ENCODE results near the gene LDLRAD4.
A peak's percentile ranks its signal among the peaks of the same experiment; 100 is the strongest.

The LDLRAD4 gene

DNA sequence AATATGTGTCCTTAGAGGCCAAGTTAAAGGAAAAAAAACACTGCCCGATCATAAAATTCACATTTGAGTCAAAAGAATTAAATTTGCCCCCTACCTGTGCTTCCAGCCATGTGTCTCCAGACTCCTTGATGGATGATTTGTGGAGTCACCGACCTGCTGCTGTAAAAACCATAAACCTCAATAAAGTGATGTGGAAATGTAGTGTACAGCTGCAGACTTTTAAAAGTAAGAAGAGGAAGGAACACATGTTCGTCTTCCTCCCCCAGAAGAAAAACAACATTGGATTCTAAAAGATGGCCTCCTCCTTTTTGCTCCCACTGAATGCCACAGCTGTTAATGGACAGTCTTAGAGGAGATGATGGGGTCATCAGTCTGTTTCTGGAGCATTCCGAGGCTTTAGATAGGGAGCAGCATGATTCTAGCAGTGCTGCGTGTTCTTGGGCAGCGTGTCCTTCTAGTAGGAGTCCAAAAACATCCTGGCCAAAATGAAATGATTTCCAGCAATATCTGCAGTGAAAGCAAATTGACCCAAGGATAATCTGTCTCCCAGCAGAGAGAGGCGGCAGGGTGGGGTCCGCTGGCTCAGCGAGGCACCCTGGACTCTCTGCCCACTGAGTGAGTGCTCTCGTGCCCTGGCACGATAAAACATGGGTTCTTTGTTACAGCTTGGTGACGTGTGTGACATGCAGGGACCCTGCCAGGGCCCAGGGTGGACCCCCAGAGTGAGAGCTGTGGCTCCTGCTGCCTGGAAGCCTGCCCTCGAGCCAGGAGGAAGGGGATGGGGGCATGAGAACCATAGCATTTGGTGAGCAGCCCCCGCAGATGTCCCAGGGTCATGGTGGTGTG lies 311.7 kb downstream of the LDLRAD4 start:
- no peak for DNase-seq (ENCODE audit: low read depth, low spot score)

DNA sequence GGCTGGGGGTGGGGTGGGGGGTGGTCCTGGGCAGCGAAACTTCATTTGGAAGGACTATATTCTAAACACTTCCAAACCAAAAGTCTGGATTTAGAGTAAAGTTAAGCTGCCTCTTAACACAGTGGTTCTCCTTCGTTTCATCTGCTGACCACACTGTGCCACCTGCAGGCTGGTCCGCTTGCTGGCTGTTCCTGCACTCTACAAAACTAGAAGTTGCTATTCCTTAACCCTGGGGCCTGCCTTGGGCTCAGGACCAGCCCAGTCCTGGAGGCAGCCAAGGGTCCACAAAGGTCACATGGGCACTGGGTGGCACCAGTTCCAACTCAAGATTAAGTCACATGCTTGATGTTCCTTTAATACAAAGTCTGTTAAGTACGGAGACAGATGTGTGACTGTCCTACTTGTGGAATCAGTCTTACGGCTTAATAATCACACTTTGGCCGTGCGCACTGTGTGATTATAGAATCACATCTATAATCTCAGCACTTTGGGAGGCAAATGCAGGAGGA lies 312.4 kb downstream of the LDLRAD4 start:
- DNase-seq (ENCODE audit: low read depth, low spot score): peak; percentile 78

DNA sequence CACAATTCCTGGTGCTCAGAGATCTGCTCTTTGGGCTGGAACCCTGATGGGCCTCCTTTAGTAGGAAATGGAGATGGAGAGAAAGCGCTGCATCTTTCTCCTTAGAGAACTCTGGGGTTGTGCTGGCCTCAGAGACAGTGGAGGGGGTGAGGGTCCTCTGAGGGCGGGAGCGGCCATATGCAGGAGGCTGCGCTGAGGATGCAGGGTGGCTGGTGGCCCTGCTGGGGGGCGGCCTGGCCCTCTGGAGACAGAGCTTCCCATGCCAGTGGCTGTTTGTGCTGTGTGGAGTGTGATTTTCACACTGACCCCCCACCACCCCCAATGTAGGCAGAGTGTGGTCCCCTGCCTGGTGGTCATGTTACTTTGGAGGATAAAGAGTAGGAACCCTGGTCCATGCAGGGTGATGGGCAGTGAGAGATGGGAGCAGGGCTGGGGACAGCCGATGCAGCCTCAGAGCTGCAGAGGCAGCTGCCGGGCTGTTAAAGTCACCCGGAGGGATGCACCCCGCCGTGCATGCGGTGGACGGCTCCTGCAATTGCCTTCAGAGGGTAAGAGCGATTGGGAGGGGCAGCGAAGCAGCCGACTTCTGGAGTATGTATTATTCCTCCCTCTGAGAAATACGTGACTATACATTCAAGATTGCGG lies 313.2 kb downstream of the LDLRAD4 start:
- no peak for DNase-seq (ENCODE audit: low read depth, low spot score)

- DNase-seq (ENCODE audit: low read depth, low spot score): no peak
Measured at GRCh38 chr18:13532406-13533075, 314.0 kb downstream of the LDLRAD4 start.

DNA sequence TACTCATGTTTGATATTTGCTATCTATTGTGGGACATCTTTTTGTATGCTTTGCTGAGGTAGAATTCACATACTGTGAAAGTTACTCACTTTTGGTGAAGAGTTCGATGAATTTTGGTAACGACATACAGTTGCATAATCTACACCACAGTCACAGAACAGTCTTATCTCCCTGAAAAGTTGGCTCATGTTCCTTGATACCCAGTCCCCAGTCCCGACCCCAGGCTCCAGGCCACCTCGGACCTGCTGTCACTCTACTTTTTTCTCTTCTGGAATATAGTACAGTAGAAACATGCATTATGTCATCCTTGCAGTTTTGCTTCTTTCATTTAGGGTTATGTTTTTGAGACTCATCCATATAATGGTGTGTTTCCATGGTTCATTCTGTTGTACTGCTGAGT lies 316.1 kb downstream of the LDLRAD4 start:
- DNase-seq (ENCODE audit: low read depth, low spot score): no peak

DNA sequence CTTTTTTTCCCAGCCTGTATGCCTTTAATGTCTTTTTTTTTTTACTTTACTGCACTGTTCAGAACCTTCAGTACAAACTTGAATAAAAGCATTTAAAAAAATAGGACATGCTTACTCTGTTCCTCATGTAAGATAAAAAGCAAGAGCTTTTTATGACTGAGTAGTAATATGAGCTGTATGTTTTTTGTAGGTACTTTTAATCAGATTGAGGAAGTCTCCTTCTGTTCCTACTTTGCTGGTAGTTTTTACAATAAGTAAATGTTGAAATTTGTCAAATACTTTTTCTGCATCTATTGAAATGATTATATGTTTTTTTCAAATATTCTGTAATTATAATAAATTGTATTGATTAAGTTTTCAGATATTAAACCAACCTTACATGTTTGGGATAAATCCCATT lies 318.0 kb downstream of the LDLRAD4 start:
- DNase-seq (ENCODE audit: low read depth, low spot score): no peak

DNA sequence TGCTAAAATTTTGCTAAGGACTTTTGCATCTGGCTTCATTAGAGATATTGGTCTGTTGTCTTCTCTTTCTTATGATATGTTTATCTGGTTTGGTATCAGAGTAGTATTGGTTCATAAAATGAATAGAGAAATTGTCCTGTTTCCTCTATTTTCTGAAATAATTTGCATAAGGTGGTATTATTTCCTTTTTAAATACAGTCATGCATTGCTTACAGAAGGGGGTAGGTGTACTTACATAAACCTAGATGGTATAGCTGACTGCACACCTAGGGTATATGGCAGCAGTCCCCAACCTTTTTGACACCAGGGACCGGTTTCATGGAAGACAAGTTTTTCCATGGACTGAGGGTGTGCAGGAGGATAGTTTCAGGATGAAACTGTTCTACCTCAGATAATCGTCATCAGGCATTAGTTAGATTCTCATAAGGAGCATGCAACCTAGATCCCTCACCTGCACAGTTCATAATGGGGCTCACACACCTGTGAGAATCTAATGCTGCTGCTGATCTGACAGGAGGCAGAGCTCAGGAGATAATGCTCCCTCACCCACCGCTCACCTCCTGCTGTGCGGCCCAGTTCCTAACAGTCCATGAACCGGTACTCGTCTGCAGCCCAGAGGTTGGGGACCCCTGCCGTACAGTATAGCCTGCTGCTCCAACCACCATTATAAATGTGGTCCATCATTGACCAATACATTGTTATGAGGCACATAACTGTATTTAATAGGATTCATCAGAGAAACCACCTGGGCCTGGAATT lies 318.6 kb downstream of the LDLRAD4 start:
- DNase-seq (ENCODE audit: low read depth, low spot score): no peak

GRCh38 chr18:13538630-13539029 lies 320.1 kb downstream of the LDLRAD4 start:
- DNase-seq (ENCODE audit: low read depth, low spot score): no peak

- no peak for DNase-seq (ENCODE audit: low read depth, low spot score)
Measured at GRCh38 chr18:13539050-13539449, 320.5 kb downstream of the LDLRAD4 start.

DNA sequence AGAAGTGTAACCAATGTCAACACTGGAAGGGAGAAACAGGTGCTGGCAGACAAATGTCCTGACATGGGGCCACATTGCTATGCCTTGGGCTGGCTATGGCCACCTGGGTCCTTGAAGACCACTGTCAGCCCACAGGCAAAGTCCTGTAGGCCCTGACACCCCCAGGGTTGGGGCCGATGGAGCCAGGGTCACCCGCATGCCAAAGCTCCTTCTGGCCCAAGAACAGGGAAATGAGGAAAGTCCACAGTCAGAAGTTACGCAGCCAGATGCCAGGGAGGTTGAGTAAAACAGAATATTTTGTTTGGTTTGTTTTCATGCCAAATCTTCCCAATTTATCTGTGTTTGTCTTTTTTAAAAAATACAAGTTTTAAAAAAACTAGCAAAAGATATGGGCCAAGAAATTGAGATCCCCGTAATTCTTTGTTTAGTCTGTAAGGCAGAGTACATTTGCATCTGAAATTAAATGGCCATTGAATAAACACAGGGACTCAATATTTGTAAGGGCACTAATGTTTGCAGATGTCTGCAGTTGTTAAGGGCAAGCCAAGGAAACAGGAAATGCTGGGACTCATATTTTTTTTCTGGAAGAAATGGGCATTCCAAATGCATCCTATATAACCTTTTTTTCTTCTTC lies 321.4 kb downstream of the LDLRAD4 start:
- no peak for DNase-seq (ENCODE audit: low read depth, low spot score)

- peak; percentile 21 for DNase-seq (ENCODE audit: low read depth, low spot score)
Measured at GRCh38 chr18:13540477-13541182, 322.1 kb downstream of the LDLRAD4 start.

- DNase-seq (ENCODE audit: low read depth, low spot score): no peak
Measured at GRCh38 chr18:13541621-13542519, 323.3 kb downstream of the LDLRAD4 start.

DNA sequence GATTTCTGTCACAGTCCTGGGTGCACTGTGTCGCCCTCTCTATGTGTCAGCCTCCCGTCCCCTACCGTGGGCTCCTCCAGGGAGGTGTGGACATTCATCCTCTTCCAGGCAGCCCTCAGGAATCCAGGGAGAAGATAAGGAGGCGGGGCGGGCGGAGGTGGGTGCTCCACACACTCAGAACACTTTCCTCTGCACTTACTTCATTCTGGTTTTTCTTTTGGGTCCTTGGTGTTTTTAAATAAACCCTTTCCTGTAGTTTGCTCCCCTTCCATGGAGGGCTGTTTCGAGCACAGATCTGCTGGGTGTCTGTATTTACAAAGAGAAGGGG lies 323.9 kb downstream of the LDLRAD4 start:
- no peak for DNase-seq (ENCODE audit: low read depth, low spot score)

GRCh38 chr18:13543144-13543543 lies 324.6 kb downstream of the LDLRAD4 start:
- no peak for DNase-seq (ENCODE audit: low read depth, low spot score)

GRCh38 chr18:13543811-13544732 lies 325.5 kb downstream of the LDLRAD4 start:
- DNase-seq (ENCODE audit: low read depth, low spot score): peak; percentile 6

- no peak for DNase-seq (ENCODE audit: low read depth, low spot score)
Measured at GRCh38 chr18:13544953-13545352, 326.4 kb downstream of the LDLRAD4 start.

- DNase-seq (ENCODE audit: low read depth, low spot score): no peak
Measured at GRCh38 chr18:13545514-13545913, 327.0 kb downstream of the LDLRAD4 start.

GRCh38 chr18:13545955-13546354 lies 327.4 kb downstream of the LDLRAD4 start:
- no peak for DNase-seq (ENCODE audit: low read depth, low spot score)

GRCh38 chr18:13546638-13547037 lies 328.1 kb downstream of the LDLRAD4 start:
- no peak for DNase-seq (ENCODE audit: low read depth, low spot score)

Data from astrocyte of the hippocampus (primary cell).